DOHH2 (cell line): ENCODE results near the gene ADCY1.

Source experiments
- H3F3A ChIP-seq: fragments of 200-600 bp; sonication (generic), shearing (Covaris generic); 2 replicates; pipeline ENCODE4 v1.6.0; 2016; ENCODE audit warnings: antibody characterized with exemption, mild to moderate bottlenecking; ENCODE audit not compliant: control insufficient read depth, insufficient read depth
- H3K27ac ChIP-seq: fragments of 200-600 bp; sonication (generic); 2 replicates; pipeline ENCODE4 v1.5.1; 2014; ENCODE audit warnings: low read depth, mild to moderate bottlenecking, low read length, moderate library complexity
- H3K27me3 ChIP-seq: fragments of 200-600 bp; sonication (generic); 2 replicates; pipeline ENCODE4 v1.6.1; 2014; ENCODE audit warnings: mild to moderate bottlenecking, low read length, mixed read lengths; ENCODE audit not compliant: control insufficient read depth
- H3K36me3 ChIP-seq: fragments of 200-600 bp; sonication (generic); 2 replicates; pipeline ENCODE4 v1.6.1; 2014; ENCODE audit warnings: mild to moderate bottlenecking, low read length, moderate library complexity, mixed read lengths; ENCODE audit not compliant: control insufficient read depth
- H3K4me1 ChIP-seq: fragments of 200-600 bp; sonication (generic); 2 replicates; pipeline ENCODE4 v1.6.1; 2014; ENCODE audit warnings: mild to moderate bottlenecking, low read length, mixed read lengths; ENCODE audit not compliant: control insufficient read depth
- H3K4me2 ChIP-seq: fragments of 200-600 bp; sonication (generic); 2 replicates; pipeline ENCODE4 v1.6.0; 2014; ENCODE audit warnings: mild to moderate bottlenecking, low read length, moderate library complexity
- H3K4me3 ChIP-seq: fragments of 200-600 bp; sonication (generic); 2 replicates; pipeline ENCODE4 v1.5.1; 2014; ENCODE audit warnings: mild to moderate bottlenecking, low read length, mixed read lengths
- H3K79me2 ChIP-seq: fragments of 200-600 bp; sonication (generic); 2 replicates; pipeline ENCODE4 v1.6.1; 2014; ENCODE audit warnings: mild to moderate bottlenecking, low read length, mixed read lengths; ENCODE audit not compliant: control insufficient read depth
- H3K9me2 ChIP-seq: fragments of 200-600 bp; sonication (generic); replicated peaks from 2 replicates; pipeline ENCODE4 v1.6.1; 2014; ENCODE audit warnings: mild to moderate bottlenecking, low read length, mixed read lengths; ENCODE audit not compliant: control insufficient read depth
- H3K9me3 ChIP-seq: fragments of 200-600 bp; sonication (generic); 2 replicates; pipeline ENCODE4 v1.6.1; 2014; ENCODE audit warnings: antibody characterized with exemption, low read length, mixed read lengths; ENCODE audit not compliant: control insufficient read depth, insufficient read depth
- H4K20me1 ChIP-seq: fragments of 200-600 bp; sonication (generic); 2 replicates; pipeline ENCODE4 v1.6.0; 2014; ENCODE audit warnings: low read depth, mild to moderate bottlenecking, antibody characterized with exemption, low read length, moderate library complexity; ENCODE audit not compliant: control insufficient read depth, insufficient read depth
- CTCF ChIP-seq: fragments of 200-600 bp; sonication (generic); IDR thresholded peaks from one replicate; pipeline ENCODE4 v1.5.1; 2014; ENCODE audit warnings: antibody characterized with exemption, mild to moderate bottlenecking, low read depth, low read length; ENCODE audit not compliant: poor library complexity, severe bottlenecking
- EZH2phosphoT487 ChIP-seq: fragments of 200-600 bp; sonication (generic); IDR thresholded peaks from 2 replicates; pipeline ENCODE4 v1.6.1; 2017; ENCODE audit warnings: borderline replicate concordance, mild to moderate bottlenecking, antibody characterized with exemption, low read length, moderate library complexity, mixed read lengths

ADCY1 gene

DNA sequence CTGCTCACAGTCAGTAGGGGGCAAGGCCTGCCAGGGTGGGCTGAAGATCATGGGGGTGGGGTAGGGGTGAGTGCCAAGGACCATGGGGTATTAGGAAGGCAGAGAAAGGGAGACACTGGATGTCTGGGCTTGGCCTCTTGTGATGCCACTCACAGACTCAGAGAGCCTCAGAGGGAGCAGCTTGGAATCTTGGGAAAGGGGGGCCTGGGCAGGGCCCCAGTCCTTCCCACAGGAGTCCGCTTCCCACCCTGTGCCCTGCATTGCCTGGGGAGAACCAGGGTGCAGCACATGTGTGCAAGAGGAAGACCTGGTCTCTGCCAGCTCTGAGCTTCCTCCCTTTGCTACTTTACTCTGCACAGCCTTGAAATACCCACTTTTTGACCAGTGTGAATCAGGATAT, 4.3 kb downstream of the ADCY1 start:
- Histone ChIP-seq H3K27me3 (peaks cover 36% of the 10 kb centered on the region), H3F3A (no peaks in the 10 kb centered on the region), H3K27ac (no peak overlapping the region), H3K4me1 (no peaks in the 10 kb centered on the region), H3K9me3 (no peaks in the 10 kb centered on the region), H3K79me2 (no peaks in the 10 kb centered on the region), H3K9me2 (no peaks in the 10 kb centered on the region), H4K20me1 (no peaks in the 10 kb centered on the region), H3K36me3 (no peaks in the 10 kb centered on the region), H3K4me3 (no peak overlapping the region), H3K4me2 (no peak overlapping the region)
- TF ChIP-seq EZH2phosphoT487, result no peak

- Histone ChIP-seq H3F3A (no peaks in the 10 kb centered on the region), H3K4me2 (no peak overlapping the region), H3K79me2 (no peaks in the 10 kb centered on the region), H4K20me1 (no peaks in the 10 kb centered on the region), H3K4me3 (no peak overlapping the region), H3K4me1 (no peaks in the 10 kb centered on the region), H3K9me2 (no peaks in the 10 kb centered on the region), H3K9me3 (no peaks in the 10 kb centered on the region), H3K27me3 (peaks cover 30% of the 10 kb centered on the region), H3K36me3 (no peaks in the 10 kb centered on the region), H3K27ac (no peak overlapping the region)
- TF ChIP-seq EZH2phosphoT487 (no peak), CTCF (no peak)
Measured at GRCh38 chr7:45579391-45579801, 5.2 kb downstream of the ADCY1 start.

- Histone ChIP-seq H3K27ac (no peak overlapping the region), H3K4me1 (no peaks in the 10 kb centered on the region), H3K9me2 (no peaks in the 10 kb centered on the region)
Measured at GRCh38 chr7:45580053-45580872, 6.1 kb downstream of the ADCY1 start.

More at GRCh38 chr7:45580053-45580872, 6.1 kb downstream of the ADCY1 start:
- no peaks in the 10 kb centered on the region for H3K79me2 ChIP-seq
- no peak overlapping the region for H3K4me2 ChIP-seq
- H3K36me3 ChIP-seq, result no peaks in the 10 kb centered on the region
- H3F3A ChIP-seq, result no peaks in the 10 kb centered on the region
- no peak overlapping the region for H3K4me3 ChIP-seq
- TF ChIP-seq CTCF, result peak; percentile 42
- no peak for TF ChIP-seq EZH2phosphoT487
- no peaks in the 10 kb centered on the region for H4K20me1 ChIP-seq
- no peaks in the 10 kb centered on the region for H3K9me3 ChIP-seq
- H3K27me3 ChIP-seq, result peaks cover 22% of the 10 kb centered on the region
